NCI-H2171 (cell line): ENCODE measurements around the gene FBXO45.
"Not testable (repeated sequence)": the region's sequence is repeated elsewhere in the genome, so short reads cannot be mapped to it uniquely, and the experiment has no call there.

Source experiments
- DNase-seq: peaks from one replicate; lab custom pipeline; 2025; lab: John Stamatoyannopoulos, UW

The FBXO45 gene

DNA sequence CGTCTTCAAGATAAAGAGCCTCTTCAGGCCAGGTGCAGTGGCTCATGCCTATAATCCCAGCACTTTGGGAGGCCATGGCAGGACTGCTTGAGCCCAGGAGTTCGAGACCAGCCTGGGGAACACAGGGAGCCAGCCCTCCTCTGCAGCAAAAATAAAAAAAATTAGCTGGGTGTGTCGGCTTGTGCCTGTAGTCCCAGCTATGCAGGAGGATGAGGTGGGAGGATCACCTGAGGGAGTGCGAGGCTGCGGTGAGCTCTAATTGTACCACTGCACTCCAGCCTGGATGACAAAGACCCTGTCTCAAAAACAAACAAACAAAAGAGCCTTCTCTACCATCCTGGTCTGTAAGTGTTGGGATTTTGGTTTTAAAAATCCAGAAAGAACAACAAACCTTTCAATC, 11.2 kb upstream of the FBXO45 start:
- DNase-seq, result no peak

DNA sequence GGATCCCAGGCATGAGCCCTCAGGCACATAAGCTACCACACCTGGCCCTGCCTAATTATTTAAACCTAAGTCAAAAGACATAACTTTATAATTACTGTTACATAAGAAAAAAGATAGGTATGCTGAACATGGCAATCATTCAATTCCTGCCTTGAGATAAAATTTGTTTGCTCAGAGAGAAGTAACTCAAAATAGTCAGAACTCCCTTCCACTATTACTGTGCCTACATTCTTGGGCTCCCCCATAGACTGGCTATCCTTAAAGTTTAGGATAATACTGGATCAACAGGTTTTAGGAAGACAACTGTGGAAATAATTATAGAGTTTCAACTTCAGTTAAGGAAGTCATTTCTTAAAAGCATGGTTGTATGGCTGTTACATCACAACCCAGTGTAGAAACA, 10.0 kb upstream of the FBXO45 start:
- no peak for DNase-seq

DNA sequence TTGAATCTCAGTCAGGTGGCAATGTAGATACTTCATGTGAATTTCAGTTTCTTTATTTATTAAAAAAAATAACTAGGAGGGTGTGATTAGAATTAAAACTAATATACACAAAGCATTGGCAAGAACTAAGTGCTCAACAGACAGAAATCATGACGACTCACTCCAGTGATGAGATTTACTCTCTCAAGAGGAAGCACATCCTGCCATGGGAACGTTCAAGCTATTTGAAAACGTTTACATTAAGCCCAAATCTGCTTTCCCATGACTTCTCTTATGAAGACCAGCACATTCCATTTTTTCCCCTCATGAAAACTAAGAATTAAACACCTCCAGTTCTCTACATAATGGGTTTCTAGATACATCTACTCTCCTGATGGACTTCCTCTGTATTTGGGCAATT, 8.6 kb upstream of the FBXO45 start:
- no peak for DNase-seq

DNA sequence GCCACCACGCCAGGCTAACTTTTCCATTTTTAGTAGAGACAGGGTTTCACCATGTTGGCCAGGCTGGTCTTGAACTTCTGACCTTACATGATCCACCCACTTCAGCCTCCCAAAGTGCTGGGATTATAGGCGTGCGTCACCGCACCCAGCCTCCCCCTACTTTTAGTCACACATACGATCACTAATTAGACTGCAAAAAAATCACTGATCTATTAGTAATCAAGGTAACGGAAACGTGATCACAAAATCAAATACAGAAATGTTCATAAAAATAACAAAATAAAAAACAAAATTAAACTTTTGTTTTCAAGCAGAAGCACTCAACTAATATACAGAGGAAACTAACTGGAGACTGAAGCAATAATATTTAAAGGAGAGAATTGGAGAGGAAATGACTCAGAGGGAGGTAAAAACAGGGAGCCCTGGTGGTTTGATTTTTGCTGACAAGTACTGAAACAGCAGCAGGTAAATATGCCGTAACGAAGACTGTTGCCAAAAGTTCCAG, 4.7 kb upstream of the FBXO45 start:
- no peak for DNase-seq

DNA sequence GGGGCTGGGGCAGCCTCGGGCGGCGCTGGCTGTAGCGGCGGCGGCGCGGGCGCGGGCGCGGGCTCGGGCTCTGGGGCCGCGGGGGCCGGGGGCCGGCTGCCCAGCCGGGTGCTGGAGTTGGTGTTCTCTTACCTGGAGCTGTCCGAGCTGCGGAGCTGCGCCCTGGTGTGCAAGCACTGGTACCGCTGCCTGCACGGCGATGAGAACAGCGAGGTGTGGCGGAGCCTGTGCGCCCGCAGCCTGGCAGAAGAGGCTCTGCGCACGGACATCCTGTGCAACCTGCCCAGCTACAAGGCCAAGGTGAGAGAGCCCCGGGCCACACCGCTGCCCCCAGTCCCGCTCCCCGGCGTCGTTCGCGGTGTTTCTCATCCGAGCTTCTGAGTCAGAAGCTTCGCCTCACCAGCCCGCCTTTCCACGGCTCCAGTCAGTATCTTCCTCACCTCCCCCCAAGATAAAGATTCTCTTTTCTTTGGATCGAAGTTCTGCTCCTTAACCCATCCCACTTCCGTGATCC, 600 bp downstream of the FBXO45 start:
- DNase-seq, result no peak

DNA sequence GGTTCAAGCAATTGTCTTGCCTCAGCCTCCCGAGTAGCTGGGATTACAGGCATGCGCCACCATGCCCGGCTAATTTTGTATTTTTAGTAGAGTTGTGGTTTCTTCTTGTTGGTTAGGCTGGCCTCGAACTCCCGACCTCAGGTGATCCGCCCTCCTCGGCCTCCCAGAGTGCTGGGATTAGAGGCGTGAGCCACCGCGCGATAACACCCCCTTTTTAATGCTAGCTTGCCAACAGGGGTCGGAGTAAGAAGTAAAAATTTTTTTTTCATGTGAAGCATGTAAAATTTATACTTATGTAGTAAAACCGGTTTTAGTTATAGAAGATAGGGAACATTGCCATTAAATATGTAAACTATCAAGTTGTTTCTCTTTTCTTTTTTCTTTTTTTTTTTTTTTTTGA, 1.9 kb downstream of the FBXO45 start:
- DNase-seq, result not testable (repeated sequence)

DNA sequence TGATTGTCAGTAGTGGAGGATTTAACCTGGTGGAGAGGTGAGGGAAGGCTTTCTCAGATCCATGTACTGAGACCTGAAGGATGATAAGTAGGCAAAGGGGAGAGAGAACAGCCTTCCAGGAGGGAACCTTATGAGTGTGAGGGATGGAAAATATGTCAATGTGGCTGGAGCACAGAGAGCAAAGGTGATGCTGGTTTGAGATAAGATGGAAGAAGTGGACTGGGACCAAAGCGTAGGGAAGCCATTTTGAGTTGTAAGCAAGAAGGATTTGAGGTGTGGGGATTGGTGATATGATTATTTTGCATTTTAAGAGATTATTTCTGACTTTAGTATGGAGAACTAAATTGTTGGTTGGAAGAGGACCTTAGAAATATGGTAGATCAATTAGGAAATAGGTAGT, 3.9 kb downstream of the FBXO45 start:
- DNase-seq, result no peak

DNA sequence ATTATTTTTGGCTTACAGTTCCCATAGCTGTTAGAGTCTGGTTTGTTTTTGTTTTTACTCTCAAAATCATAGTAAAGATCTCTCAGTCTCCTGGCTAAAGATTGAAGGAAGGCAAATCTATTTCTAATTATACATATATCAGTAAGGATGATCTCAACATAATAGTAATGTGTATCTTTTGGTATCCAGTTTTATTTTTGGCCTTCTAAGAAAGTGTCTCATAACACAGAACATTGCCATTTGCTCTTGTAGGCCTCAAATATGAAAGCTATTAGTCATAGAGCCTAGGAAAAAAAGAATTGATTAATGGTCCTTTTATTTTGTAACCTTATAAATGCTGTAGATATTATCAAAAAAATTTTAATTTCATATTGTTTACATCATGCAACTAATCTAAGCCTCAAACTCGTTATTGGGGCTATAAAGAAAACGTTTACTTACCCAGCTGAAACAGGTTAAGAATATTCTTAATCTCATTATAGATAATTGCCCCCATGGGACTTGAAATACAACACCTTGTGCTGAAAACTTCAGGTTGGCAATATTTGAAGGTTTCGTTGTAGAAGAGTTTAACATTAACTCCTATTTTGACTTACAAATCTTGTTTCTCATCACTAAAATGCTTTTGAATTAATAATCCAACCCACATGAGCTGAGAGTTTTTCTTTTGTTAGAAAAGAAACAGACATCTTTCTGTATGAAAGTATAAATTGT, 16.7 kb downstream of the FBXO45 start:
- DNase-seq, result no peak

DNA sequence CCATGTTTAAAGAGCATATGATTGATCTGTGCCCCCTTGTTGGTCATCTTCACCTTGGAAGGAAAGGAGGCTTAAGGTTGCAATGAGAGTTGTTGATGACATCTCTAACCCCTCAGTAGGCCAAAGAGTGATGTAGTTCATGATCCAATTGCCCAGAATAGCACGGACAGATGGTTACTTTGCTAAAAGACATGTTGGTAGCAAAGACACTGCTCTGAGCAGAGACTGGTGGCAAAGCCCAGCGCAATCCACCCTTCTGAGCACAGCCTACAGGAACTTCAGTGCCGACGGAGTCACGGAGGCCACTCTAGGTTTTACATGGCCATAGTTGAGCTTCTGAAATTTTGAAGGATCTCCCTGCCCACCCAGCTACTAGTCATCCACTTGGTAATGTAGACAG, 21.8 kb downstream of the FBXO45 start:
- DNase-seq, result no peak

DNA sequence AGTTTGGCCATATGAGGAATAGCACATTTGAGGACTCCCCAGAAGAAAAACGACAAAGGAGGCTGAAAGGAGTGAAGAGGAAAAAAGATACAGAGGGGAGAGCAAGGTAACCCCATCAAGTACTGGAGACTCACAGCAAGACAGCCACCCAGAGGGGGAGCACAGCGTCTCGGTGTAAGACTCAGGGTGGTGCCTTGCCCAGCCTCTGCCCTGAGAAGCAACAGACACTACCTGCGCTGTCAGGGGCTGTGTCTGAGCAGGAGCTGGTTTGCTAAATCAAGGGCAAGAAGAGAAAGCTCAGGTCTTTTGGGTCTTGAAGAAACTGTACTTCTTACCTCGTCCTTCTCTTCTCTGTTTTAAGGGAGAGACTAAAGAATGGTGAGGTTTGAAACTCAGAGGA, 27.9 kb downstream of the FBXO45 start:
- no peak for DNase-seq

DNA sequence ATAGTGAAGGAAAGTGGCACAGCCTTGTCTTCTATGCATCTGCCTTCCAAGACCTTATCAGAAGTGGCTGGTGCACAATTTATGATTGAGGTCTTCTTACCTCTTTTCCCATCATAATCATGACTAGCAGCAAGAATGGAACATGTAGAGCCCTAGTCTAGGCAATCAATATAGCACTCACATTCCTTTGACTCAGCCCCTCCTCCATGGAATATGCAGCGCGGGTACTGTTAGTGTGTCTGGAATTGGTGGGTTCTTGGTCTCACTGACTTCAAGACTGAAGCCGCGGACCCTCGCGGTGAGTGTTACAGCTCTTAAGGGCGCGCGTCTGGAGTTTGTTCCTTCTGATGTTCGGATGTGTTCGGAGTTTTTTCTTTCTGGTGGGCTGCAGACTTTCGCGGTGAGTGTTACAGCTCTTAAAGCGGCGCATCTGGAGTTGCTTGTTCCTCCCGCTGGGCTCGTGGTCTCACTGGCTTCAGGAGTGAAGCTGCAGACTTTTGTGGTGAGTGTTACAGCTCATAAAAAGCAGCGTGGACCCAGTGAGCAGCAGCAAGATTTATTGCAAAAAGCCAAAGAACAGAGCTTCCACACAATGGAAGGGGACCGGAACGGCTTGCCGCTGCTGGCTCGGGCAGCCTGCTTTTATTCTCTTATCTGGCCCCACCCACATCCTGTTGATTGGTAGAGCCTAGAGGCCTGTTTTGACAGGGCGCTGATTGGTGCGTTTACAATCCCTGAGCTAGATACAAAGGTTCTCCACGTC, 29.7 kb downstream of the FBXO45 start:
- not testable (repeated sequence) for DNase-seq

DNA sequence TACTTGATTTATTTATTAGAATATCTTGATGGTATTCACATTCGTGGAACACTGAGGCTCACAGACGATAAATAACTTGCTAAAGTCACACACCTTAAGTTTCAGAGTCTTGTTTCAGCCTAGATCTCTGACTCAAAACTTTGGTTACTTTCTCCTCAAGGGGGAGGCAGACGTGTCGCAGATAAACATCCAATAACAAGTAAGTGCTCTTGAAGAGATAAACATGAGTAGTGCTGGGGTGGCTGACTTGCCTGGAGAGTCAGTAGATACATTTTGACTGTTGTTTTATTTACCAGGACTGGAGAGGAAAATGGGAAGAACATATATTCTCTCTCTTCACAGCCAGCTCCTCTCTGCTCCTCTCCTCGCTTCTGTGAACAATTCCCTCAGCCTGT, 31.3 kb downstream of the FBXO45 start:
- DNase-seq, result no peak

DNA sequence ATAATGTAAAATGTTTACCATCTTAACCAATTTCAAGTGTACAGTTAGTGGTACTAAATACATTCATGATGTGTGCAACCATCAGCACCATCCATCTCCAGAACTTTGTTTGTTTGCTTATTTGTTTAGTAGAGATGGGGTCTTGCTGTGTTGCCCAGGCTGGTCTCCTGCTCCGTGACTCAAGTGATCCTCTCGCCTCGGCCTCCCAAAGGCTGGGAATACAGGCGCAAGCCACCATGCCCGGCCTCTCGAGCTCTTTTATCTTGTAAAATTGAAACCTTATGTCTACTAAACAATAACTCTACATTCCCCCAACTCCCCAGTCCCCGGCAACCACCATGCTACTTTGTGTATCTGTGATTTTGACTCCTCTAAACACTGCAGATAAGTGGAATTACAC, 31.9 kb downstream of the FBXO45 start:
- no peak for DNase-seq

DNA sequence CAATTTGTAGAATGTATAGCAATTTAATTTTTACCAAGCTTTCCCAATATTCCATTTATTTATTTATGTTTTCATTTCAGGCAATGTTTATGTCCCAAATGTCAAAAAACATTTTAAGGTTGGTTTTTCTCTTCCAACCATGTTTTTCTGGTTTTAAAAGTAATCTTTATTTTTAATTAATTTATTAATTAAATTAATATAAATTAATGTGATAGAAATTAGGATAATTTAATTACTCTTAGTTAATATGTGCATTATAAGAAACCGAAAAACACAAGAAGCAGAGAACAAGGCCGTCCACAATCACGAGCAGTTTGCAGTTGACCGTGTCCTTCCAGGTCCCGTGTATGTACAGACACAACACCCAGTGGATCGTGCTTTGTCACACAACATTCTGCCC, 34.2 kb downstream of the FBXO45 start:
- DNase-seq, result no peak

DNA sequence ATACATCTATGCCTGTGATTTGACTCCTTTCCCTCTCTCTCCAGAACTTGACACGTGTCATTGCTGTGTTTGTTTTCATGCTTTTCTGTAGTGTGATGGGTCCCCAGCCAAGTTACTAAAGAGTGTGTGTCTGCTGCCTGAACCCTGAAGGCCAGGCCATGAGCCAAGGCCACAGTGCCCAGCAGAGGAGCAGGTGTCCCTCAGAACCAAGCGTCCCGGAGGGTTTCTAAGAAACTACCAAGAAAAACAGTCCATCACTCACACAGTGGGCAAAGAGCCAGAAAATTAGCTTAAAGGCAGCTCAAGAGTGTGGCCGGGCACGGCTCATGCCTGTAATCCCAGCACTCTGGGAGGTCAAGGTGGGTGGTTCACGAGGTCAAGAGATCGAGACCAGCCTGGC, 35.2 kb downstream of the FBXO45 start:
- DNase-seq, result no peak

DNA sequence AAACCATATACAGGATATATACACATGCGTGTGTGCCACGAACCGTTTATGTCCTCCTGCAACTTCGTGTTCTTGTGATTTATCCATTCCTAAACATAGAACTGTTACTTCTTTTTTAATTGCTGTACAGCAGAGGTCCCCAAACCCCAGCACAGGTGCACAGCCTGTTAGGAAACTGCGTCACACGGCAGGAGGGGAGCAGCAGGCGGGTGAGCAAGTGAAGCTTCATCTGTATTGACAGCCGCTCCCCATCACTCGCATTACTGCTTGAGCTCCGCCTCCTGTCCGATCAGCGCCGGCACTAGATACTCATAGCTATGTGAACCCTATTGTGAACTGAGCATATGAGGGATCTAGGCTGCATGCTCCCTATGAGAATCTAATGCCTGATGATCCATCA, 36.1 kb downstream of the FBXO45 start:
- peak; percentile 49 for DNase-seq

DNA sequence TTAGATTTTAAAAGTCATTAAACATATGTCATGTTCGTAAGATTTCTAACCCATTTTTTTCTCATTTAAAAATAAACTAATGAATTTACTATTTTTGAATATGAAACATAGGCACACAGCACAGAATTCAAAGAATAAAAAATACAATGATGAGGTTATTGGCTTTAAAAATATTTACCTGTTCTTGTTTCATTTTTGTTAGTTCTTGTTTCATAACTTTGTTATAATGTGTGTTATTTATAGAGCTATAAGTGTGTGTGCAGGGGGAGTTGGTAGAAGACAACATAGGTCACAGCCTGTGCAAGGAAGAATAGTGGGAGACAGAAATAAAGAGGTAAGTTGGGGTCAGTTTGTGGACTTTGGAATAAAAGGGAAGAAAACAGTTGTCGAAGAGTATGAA, 40.2 kb downstream of the FBXO45 start:
- no peak for DNase-seq

DNA sequence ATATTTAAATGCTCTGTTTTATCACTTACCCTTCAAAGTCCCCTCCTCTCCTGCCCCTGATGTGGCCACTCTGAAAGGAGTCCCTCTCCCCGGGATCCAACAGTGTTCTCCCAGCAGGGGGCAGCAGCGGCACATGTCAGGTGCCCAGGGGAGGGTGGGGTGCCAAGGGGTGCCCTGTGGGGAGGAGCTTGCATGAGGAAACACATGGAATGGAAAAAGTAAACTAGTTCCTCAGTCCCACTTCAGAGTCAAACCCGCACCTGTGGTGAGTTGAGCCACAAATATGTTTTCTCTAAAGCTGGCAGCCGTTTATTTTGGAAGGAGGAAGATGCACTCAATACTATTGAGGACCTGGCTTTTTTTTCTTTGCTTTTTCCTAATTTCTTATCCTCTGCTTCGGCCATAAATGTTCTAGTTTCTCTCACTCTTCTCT, 40.9 kb downstream of the FBXO45 start:
- peak; percentile 72 for DNase-seq

DNA sequence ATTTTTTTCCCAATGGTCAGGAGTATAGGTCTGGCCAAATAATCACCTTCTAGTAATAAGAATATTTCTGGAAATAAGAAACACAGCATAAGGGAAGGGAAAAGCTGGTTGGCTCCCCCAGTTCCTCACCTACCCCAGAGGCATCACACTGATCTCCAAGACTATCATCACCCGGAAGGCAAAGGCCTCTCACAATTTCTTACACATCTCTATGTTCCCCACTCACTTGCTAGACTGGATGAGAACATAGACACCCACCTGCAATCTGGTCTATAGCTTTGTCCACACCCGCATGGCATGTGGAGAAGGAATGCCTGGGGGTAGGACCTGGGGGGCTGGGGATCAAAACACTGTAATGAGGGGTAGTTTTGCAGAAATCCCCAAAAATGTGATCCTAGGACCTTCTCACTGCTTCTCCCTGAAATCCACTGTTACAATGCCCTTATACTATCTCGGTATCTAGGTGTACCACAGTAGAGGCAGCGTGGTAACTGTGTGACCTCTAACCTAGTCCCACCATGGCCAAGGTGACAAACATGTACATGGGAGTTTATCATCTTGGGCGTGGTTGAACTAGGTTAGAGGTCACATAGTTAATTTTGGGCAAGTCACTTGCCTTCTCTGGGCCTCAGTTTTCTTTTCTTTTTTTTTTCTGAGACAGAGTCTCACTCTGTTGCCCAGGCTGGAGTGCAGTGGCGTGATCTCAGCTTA, 41.5 kb downstream of the FBXO45 start:
- DNase-seq, result no peak

DNA sequence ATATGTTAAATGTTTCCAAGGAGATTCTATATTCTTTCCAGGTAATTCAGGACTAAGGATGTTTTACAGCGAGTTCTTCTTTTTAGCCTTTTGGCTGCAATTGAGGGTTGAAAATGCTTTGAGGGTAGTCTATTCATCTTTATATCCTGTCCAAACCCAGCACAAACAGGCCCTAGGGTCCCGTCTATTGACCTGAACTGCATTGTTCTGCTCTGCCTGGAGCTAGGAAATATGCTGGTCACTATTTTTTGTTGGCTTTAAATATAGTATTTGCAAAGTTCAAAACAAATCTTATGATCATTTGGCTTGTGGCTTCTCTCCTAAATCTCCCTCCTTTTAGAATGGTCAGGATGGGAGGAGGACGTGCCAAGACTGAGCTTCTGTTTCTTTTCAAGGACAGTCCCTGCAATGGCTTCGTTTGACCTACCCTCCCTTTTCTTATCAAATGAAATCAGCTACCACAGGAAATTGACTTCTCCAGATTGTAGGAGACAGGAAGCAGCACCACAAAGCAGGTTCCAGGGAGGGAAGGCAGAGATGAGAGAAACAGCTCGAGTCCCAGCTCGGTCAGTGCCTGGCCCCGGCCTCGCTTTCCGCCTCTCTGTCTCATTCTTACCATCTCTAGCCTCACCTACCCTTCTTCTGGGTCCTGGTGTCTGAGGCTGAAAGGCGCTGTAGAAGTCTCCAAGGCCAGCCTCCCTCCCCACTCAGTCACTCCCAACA, 43.5 kb downstream of the FBXO45 start:
- DNase-seq, result no peak

DNA sequence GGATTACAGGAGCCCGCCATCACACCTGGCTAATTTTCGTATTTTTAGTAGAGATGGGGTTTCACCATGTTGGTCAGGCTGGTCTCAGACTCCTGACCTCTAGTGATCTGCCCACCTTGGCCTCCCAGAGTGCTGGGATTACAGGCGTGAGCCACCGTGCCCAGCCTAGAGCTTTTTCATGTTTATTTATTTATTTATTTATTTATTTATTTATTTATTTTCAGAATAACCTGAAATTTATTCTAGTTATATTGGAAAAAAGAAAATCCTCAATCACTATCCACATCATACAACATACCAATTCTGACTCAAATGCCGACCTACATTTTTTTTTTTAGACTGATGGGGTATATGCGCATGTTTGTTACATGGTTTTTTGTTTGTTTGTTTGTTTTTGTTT, 46.8 kb downstream of the FBXO45 start:
- not testable (repeated sequence) for DNase-seq

DNA sequence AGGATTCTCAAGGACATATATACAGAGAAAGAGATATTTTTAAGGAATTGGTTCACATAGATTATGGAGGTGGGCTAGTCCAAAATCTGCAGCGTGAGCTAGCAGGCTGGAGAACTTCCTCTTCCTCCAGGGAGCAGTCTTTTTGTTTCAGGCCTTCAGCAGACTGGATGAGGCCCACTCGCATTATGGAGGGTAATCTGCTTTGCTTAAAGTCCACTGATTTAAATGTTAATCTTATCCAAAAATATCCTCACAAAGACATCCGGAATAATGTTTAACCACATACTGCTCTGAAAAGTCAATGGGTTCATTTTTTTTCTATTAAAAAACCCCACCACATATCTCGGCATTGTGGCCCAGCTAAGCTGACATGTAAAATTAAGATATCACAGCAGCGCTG, 48.8 kb downstream of the FBXO45 start:
- DNase-seq, result no peak
